SHP77 (cell line): ENCODE data around the gene ARFIP1.
"Not testable (repeated sequence)": the region's sequence is repeated elsewhere in the genome, so short reads cannot be mapped to it uniquely, and the experiment has no call there.

Source experiments
- DNase-seq, 2 experiments: peaks; one replicate each; lab custom pipeline; 2025; lab: John Stamatoyannopoulos, UW

The ARFIP1 gene

GRCh38 chr4:152896811-152897210 lies 117.1 kb downstream of the ARFIP1 start:
- DNase-seq = no peak

DNA sequence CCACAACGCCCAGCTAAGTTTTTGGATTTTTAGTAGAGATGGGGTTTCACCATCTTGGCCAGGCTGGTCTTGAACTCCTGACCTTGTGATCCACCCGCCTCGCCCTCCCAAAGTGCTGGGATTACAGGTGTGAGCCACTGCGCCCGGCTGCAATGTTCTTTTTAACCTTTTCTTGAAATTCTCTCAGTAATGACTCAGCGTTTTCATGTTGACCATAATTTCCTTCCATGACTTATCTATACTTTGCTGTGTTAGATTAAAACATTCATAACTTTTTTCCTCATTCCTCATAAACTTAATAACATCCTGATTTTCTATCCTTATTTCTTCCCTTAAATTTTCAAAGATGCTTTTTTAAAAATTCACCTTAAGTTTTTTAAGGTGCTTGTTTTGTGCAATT lies 118.4 kb downstream of the ARFIP1 start:
- not testable (repeated sequence) for DNase-seq

GRCh38 chr4:152898606-152899005 lies 118.9 kb downstream of the ARFIP1 start:
- DNase-seq = no peak

GRCh38 chr4:152900395-152900794 lies 120.6 kb downstream of the ARFIP1 start:
- DNase-seq = no peak

DNA sequence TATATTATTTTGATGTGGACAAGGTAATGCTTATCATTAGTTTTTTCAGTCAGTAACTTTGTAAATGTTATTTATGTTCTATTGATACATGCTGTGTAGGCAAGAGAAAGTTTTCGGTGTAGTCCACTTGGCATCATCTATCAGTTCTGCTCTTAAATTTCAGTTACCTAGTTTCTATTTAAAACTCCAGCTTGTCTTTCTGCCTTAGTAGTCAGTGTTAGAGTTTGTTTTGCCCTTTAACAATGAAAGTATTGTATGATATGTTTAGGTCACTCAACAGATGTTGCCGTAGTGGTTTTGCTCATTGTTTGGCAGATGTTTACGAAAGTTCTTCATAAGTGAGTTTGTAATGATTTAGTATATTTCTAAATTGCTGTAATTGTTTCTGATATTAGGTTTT lies 121.5 kb downstream of the ARFIP1 start:
- DNase-seq = no peak

- no peak for DNase-seq
These were observed 123.9 kb downstream of the ARFIP1 start for GRCh38 chr4:152903658-152904057.

- DNase-seq = no peak
These were observed 130.1 kb downstream of the ARFIP1 start for GRCh38 chr4:152909901-152910300.

DNA sequence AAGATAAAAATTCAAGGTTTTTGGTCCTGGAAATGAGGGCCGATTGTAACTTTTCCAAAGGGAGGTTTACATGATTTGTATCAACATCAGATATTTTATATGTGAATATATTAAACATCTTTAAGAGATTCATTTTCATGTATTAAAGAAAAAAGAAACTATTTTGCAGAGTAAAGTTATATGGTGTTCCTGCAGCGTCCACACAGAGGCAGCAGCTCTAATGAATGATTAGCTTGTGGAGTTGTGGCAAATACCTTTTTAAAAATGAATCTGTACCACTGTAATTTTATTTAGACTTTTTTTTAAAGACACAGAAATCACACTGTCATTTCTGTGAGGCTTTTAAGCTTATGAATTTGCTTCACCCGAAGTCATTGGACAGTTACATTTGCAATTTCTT lies 130.8 kb downstream of the ARFIP1 start:
- DNase-seq = no peak

DNA sequence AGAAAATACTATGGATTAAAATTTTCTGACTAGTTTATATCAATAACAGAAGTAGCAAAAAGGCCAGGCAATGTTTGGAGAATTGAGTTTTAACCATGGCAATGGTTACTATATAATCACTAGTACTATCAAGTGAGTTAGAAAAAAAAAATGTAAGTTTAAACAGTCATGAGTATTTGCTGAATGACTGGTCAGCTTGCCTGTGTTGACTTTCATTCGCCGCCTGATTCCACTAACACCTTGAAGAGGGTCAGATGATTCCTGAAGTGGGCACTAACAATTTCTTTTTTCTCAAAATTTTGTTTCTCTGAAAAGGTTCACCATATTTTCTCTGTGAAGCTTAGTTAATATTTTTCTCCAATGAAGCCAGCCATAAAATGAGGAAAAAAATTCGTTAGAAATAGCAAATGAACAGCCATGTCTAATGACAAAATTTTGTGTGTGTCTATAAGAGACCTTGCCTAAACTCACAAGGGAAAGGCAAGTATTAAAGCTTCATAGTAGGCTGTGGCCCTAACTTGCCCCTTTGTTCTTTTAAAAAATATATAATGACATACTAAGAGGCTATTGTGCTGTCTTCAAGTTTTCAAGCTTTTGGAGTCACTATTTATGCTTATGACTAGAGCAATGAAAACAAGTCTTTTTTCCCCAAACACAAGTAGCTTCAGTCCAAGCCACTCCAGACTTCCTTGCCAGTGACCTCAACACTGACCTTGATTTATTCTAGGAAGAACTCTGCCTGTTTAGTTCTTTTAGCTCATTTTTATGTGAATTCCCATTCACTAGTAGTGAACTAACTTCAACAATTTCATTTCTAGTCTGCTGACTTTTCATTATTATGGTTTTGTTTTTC lies 138.0 kb downstream of the ARFIP1 start:
- DNase-seq = no peak

DNA sequence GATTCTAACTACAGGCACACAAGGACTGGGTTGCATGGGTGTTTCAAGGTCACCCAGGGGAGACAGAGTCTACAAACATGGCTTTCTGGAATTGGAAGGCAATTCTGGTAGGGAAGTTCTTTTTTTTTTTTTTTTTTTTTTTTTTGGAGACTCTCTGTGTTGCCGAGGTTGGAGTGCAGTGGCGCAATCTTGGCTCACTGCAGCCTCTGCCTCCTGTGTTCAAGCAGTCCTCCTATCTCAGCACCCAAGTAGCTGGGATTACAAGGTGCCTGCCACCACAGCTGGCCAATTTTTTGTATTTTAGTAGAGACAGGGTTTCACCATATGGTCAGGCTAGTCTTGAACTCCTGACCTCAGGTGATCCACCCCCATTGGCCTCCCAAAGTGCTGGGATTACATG lies 140.1 kb downstream of the ARFIP1 start:
- no peak for DNase-seq

DNA sequence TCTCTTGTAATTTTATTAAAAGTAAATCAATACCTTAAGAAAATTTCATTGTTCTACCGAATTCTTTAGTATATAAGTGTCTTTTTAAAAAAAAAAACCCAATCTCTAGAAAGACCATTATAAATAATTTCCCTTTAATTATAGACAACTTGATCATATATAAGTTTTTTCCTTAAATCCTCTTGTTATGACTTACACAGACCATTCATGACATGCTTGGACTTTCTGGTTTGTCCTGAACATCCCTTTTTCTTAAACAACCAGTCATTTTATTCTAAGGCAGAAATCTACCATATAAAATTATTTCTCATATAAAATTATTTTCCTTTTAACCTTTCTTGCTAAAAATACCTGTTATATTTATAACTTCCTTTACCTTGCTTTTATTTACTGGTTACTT lies 141.0 kb downstream of the ARFIP1 start:
- no peak for DNase-seq

DNA sequence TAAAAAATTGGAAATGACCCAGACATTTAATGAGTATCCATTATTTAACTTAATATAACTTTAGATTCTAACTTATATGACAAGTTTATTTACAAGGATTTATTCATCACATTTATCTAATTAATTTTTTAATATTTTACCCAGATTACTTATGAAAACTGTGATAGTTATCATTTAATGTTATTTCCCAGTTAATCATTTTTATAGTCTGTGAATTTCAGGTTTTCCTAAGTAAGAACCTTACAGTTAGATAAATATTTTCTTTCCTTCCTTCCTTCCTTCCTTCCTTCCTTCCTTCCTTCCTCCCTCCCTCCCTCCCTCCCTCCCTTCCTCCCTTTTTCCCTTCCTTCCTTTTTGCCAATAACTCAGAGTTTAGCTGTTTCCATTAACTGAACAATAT lies 141.5 kb downstream of the ARFIP1 start:
- DNase-seq = no peak

- no peak for DNase-seq
These were observed 146.1 kb downstream of the ARFIP1 start for GRCh38 chr4:152925851-152926250.

GRCh38 chr4:152926959-152927358 lies 147.2 kb downstream of the ARFIP1 start:
- DNase-seq = no peak

- no peak for DNase-seq
These were observed 148.0 kb downstream of the ARFIP1 start for GRCh38 chr4:152927737-152928136.

GRCh38 chr4:152928286-152928685 lies 148.5 kb downstream of the ARFIP1 start:
- DNase-seq = no peak

DNA sequence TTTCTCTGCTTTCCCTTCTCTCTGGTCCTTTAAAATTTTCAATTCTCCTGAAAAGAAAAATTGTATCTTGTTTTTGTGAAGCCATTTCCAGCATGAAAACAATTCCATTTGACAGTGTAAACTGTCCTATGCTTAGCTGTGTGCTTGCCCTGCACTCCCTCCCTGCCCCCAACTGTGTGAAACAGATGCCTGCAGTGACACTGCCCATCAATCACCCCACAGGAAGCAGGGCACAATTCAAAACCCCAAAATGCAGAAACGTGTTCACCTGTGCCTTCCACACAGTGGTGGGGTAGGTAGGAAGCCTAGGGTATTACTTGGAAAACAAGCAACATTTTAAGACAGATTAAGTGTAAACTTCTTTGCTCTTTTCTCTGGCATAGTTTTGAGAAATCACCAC lies 150.1 kb downstream of the ARFIP1 start:
- DNase-seq = no peak

GRCh38 chr4:152935143-152935542 lies 155.4 kb downstream of the ARFIP1 start:
- DNase-seq = no peak

GRCh38 chr4:152935631-152936445 lies 156.1 kb downstream of the ARFIP1 start, which contains the start of gene FHDC1:
TSS of gene FHDC1 (plus strand) at chr4:152936323. CDS start at chr4:152943058, 6,735 bp downstream.
- DNase-seq = peak; percentile 13 to 47

DNA sequence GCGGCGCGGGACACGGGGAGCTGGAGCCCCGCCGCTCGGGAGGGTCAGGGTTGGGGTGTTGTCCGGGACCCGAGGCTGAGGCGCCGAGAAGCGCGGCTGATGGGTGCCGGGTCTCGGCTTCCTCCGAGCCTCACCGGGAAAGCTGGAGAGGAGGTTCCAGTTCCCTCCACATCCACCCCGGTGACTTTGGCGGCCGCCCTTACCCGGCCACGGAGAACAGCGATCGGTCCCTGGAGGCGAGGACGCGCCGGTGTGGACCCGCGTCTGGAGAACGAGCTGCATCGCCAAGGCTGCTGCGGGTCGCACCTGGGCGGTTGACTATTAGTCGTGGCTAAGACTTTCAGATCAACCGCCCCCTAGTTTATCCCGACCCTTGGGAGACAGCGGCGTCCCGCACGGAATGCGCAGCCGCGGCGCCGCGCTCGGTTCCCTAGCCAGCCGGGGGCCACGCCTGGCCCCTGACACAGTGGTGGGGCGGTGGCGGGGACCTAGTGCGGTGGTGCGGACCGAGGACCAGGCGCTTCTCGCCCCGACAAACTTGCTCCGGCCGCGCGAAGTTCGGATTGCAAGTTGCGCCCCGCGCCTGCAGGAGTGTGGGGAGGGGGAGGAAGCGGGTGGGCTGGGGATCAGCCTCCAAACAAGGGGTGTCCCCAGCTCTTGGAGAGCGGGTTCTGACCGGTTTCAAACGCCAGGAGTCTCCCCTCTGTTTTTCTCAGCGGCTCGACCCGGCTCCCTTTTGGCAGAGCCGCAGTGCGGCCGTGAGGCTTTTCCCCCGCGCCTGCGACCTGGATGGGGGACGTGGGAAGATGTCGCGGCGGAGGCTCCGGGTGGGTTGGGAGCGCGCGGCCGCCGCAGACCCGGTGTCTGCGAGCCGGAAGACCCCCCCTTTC lies 156.9 kb downstream of the ARFIP1 start:
- DNase-seq = no peak

- DNase-seq = no peak
These were observed 157.8 kb downstream of the ARFIP1 start for GRCh38 chr4:152937336-152938236.
